ENCODE measurements around the gene MED13L.

DNA sequence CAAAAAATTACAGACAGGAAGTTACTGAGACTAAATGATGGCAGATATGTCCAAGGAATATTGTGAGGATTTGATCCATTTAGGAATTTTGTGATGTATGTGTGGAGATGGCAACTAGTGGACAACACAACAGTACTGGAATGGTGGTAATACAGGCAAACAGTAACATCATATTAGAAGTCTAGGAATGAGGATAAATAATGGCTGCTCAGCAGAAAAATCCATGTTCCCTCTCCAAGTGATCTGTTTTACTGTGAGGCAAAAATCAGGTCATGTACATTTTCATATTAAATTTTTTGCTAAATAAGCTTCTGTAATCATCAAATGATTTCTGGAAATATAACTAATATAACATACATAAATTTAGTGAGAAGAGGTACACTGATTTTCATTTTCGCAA lies 108.4 kb downstream of the MED13L start:
- TF ChIP-seq, protein P1, sequence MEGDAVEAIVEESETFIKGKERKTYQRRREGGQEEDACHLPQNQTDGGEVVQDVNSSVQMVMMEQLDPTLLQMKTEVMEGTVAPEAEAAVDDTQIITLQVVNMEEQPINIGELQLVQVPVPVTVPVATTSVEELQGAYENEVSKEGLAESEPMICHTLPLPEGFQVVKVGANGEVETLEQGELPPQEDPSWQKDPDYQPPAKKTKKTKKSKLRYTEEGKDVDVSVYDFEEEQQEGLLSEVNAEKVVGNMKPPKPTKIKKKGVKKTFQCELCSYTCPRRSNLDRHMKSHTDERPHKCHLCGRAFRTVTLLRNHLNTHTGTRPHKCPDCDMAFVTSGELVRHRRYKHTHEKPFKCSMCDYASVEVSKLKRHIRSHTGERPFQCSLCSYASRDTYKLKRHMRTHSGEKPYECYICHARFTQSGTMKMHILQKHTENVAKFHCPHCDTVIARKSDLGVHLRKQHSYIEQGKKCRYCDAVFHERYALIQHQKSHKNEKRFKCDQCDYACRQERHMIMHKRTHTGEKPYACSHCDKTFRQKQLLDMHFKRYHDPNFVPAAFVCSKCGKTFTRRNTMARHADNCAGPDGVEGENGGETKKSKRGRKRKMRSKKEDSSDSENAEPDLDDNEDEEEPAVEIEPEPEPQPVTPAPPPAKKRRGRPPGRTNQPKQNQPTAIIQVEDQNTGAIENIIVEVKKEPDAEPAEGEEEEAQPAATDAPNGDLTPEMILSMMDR (IDR thresholded peaks at IDR 0.05) = no peak
- TF ChIP-seq POLR2A (IDR thresholded peaks at IDR 0.05) = no peak
